Stimulated activated CD8-positive, alpha-beta memory T cell treated with anti-CD3 and anti-CD28 coated beads, Interleukin-12 subunit alpha, Interleukin-12 subunit beta, amount 100 ng/mL, for 24 hours (primary cell): ENCODE data around the gene HOXD4.

ENCODE experiments used
- DNase-seq: peaks from one replicate; pipeline ENCODE4 v3.0.0-alpha.2; 2020; ENCODE audit errors: extremely low read depth

The HOXD4 gene

GRCh38 chr2:176114120-176114929 lies 37.0 kb upstream of the HOXD4 start:
- DNase-seq: no peak

- no peak for DNase-seq
These were observed 36.3 kb upstream of the HOXD4 start for GRCh38 chr2:176114930-176115625.

- no peak for DNase-seq
These were observed 35.2 kb upstream of the HOXD4 start, which contains the start of gene HOXD10 for GRCh38 chr2:176115883-176116813. TSS of gene HOXD10 (plus strand) at chr2:176116778. CDS start at chr2:176116834, 56 bp downstream.

- no peak for DNase-seq
These were observed 34.1 kb upstream of the HOXD4 start for GRCh38 chr2:176117162-176117822.

GRCh38 chr2:176117823-176118371 lies 33.5 kb upstream of the HOXD4 start:
- DNase-seq: no peak

GRCh38 chr2:176118601-176119339 lies 32.6 kb upstream of the HOXD4 start:
- no peak for DNase-seq

GRCh38 chr2:176120364-176121189 lies 30.8 kb upstream of the HOXD4 start:
- DNase-seq: no peak

GRCh38 chr2:176121190-176122051 lies 29.9 kb upstream of the HOXD4 start:
- no peak for DNase-seq

- no peak for DNase-seq
These were observed 29.2 kb upstream of the HOXD4 start for GRCh38 chr2:176122052-176122682.

- no peak for DNase-seq
These were observed 28.5 kb upstream of the HOXD4 start, which contains the start of gene HOXD9 for GRCh38 chr2:176122683-176123410. TSS of gene HOXD9 (plus strand) at chr2:176122719. CDS start at chr2:176122769, 50 bp downstream.

GRCh38 chr2:176123411-176124109 lies 27.8 kb upstream of the HOXD4 start:
- no peak for DNase-seq

- no peak for DNase-seq
These were observed 27.0 kb upstream of the HOXD4 start for GRCh38 chr2:176124110-176124946.

GRCh38 chr2:176124947-176125771 lies 26.2 kb upstream of the HOXD4 start:
- DNase-seq: no peak

- no peak for DNase-seq
These were observed 25.6 kb upstream of the HOXD4 start for GRCh38 chr2:176125772-176126054.
